Mucosa of rectum (tissue), 2 donors: ENCODE measurements around the gene ASZ1.

Source experiments
- H3K27ac ChIP-seq, 2 donors: one replicate each; pipeline ENCODE4 v1.7.0; 2013; ENCODE audit warnings: inconsistent platforms in 2 of 2, low read depth in 2 of 2, low read length in 2 of 2
- H3K27me3 ChIP-seq, 2 donors: one replicate each; pipeline ENCODE4 v1.7.0; 2013; ENCODE audit warnings: low read length in 2 of 2; ENCODE audit not compliant: control insufficient read depth in 2 of 2, insufficient read depth in 2 of 2
- H3K36me3 ChIP-seq, 2 donors: one replicate each; pipeline ENCODE4 v1.7.0; 2013; ENCODE audit warnings: low read length in 2 of 2; ENCODE audit not compliant: control insufficient read depth in 2 of 2, insufficient read depth in 2 of 2
- H3K4me1 ChIP-seq, 2 donors: one replicate each; pipeline ENCODE4 v1.7.0; 2013; ENCODE audit warnings: low read length in 2 of 2, mild to moderate bottlenecking in 1 of 2; ENCODE audit not compliant: control insufficient read depth in 2 of 2, insufficient read depth in 2 of 2
- H3K4me3 ChIP-seq, 2 donors: one replicate each; pipeline ENCODE4 v1.7.0; 2013; ENCODE audit warnings: low read length in 2 of 2
- H3K9ac ChIP-seq, 2 donors: one replicate each; pipeline ENCODE4 v1.7.0; 2013; ENCODE audit warnings: low read length in 2 of 2, low read depth in 1 of 2, mild to moderate bottlenecking in 1 of 2
- H3K9me3 ChIP-seq, 2 donors: one replicate each; pipeline ENCODE4 v1.7.0; 2013; ENCODE audit warnings: low read length in 2 of 2; ENCODE audit not compliant: control insufficient read depth in 2 of 2
- donor health status: healthy.
- donor health status: Normal muscosa, but diverticular disease.

The ASZ1 gene

DNA sequence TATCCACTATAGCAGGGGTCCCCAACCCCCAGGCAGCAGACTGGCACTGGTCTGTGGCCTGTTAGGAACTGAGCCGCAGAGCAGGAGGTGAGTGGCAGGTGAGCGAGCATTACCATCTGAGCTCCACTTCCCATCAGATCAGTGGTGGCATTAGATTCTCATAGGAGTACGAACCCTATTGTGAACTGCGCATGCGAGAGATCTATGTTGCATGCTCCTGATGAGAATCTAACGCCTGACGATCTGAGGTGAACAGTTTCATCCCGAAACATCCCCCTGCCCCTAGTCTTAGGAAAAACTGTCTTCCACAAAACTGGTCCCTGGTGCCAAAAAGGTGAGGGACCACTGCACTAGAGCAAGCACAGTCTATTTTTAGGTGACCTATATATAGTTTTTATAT is 23.6 kb downstream of the ASZ1 start:
- H3K4me1 ChIP-seq = no peaks in the 10 kb centered on the region
- no peaks in the 10 kb centered on the region for H3K36me3 ChIP-seq
- no peaks in the 10 kb centered on the region for H3K9me3 ChIP-seq
- H3K27ac ChIP-seq = no peak overlapping the region
- H3K4me3 ChIP-seq = no peak overlapping the region
- H3K9ac ChIP-seq = no peak overlapping the region
- H3K27me3 ChIP-seq = no peaks in the 10 kb centered on the region

DNA sequence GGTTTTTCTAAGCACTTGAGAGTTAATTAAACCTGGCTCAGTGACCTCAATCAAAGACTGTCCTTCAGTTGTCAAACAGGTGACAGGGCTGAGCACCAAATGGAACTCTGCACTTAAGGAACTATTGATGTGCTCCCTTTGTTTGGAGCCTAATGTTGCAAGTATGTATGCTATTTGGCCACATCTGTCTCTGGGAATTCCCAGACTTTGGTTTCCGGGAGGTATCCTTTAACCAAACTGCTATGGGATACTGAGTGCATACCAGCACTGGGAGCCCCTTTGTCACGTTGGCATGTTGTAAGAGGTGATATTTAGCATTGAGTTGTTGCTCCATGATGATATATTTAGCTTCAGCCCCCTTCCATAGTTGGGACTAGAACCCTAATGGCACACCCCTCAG is 25.2 kb downstream of the ASZ1 start:
- Histone ChIP-seq H3K27ac (no peak overlapping the region), H3K27me3 (no peaks in the 10 kb centered on the region), H3K36me3 (no peaks in the 10 kb centered on the region), H3K4me3 (no peak overlapping the region), H3K4me1 (no peaks in the 10 kb centered on the region), H3K9ac (no peak overlapping the region), H3K9me3 (no peaks in the 10 kb centered on the region)

DNA sequence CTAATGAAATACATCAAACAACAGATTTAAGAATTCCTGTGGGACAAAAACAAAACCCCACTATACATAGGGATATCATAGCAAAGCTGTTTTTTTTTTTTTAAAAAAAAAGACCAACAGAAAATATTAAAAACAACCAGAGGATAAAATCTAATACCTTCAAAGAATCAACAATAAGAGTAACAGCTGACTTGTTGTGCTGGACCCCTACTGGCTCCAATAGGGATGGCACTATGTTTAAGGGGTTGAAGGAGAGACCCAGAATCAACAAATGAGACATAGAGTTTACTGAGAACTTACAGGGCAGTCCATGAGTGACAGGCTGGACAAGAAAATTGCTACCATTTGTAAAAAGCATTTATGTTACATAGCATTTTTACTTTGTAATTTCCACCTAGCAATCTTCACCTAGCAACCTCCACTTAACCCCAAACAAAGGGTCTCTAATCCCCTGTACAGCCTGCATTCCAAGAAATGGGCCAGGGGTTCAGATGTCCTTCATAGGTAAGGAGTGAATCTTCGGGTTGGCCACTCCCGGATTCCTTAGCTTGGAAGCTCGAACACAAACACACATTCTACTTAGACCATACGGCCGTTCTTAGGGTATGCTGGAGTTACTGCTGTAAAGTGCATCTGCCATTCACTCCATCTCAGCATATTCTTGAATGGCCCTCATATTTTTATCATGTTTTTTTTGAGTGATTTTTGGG is 25.8 kb downstream of the ASZ1 start:
- no peaks in the 10 kb centered on the region for H3K9me3 ChIP-seq
- no peaks in the 10 kb centered on the region for H3K36me3 ChIP-seq
- no peak overlapping the region for H3K9ac ChIP-seq
- H3K27ac ChIP-seq = no peak overlapping the region
- no peak overlapping the region for H3K4me3 ChIP-seq
- H3K27me3 ChIP-seq = no peaks in the 10 kb centered on the region
- no peaks in the 10 kb centered on the region for H3K4me1 ChIP-seq

DNA sequence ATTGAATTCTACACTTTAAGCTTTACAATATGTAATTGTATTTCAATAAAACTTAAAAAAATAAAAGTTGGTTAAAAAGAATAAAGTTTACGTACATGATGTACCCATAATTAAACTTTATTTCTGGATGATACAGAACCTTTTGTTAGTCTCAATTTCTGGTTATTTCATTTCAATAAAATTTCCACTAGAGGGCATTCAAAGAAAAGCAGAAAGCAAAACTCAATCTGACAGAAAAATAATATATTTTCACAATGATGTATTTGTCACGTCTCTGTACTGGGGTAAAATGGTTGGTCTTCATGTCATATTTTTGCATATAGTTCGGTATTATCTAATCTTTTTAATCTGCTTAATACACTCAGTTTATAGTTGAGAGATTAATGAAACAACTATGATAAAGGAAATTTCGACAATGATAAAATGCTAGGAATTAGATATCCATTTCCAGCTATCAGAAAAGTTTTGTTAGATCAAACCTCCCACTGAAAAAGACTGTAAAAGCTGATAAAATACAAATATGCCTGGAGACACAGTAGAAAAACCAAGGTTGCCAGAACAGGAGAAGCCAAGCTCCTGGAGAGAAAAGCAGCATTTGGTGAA is 27.4 kb downstream of the ASZ1 start:
- H3K36me3 ChIP-seq = no peaks in the 10 kb centered on the region
- H3K9ac ChIP-seq = no peak overlapping the region
- H3K4me3 ChIP-seq = no peak overlapping the region
- H3K27ac ChIP-seq = no peak overlapping the region
- no peaks in the 10 kb centered on the region for H3K27me3 ChIP-seq
- H3K4me1 ChIP-seq = no peaks in the 10 kb centered on the region
- H3K9me3 ChIP-seq = no peaks in the 10 kb centered on the region

DNA sequence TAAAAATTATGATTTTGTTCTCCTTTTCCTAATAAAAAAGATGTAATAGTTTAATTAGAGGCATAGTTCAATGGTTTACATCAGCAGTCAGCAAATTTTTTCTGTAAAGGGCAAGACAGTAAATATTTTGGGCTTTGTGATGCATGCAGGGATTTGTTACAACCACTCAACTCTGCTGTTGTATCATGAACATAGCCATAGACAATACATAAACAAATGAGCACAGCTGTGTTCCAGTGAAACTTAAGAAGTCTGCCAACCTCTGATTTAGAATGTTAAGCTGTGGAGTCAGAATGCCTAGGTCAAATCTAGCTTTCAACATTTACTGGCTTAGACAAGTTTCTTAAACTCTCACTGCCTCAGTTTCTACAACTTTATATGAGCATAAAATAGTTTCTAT is 31.6 kb downstream of the ASZ1 start:
- Histone ChIP-seq H3K4me3 (no peak overlapping the region), H3K27me3 (no peaks in the 10 kb centered on the region), H3K9me3 (no peaks in the 10 kb centered on the region), H3K27ac (no peak overlapping the region), H3K36me3 (no peaks in the 10 kb centered on the region), H3K9ac (no peak overlapping the region), H3K4me1 (no peaks in the 10 kb centered on the region)

DNA sequence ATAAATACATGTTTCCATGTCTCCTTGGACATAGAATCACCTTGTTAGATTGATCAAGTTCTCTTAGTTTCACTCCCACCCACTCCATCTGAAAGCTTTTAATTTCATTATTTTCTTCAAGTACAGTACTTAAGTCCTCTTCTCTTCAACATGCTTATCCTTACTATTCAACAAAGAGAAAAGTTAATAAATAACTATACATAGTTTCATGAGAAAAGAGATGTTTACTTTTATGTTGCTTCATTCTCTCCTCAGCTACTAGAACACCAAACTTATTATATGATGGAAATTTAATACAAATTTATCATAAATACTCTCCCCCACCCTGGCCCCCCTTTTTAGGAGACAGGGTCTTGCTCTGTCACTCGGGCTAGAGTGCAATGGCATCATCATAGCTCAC is 33.5 kb downstream of the ASZ1 start:
- no peaks in the 10 kb centered on the region for H3K36me3 ChIP-seq
- no peaks in the 10 kb centered on the region for H3K9me3 ChIP-seq
- no peak overlapping the region for H3K4me3 ChIP-seq
- H3K27ac ChIP-seq = no peak overlapping the region
- H3K27me3 ChIP-seq = no peaks in the 10 kb centered on the region
- no peaks in the 10 kb centered on the region for H3K4me1 ChIP-seq
- H3K9ac ChIP-seq = no peak overlapping the region

DNA sequence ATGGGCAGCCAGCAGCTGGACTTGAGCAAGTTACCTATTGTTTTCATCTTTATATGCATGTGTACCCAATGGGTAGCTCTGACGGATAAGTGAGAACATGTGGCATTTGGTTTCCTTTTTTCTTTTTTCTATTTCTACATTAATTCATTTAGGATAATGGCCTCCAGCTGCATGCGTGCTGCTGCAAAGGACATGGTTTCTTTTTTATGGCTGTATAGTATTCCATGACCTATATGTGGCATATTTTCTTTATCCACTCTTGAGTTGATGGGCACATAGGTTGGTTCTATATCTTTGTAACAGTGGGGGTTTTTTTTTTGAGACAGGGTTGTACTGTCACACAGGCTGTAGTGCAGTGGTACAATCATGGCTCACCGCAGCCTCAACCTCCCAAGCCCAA is 37.4 kb downstream of the ASZ1 start:
- H3K27ac ChIP-seq = no peak overlapping the region
- no peak overlapping the region for H3K4me3 ChIP-seq
- H3K9ac ChIP-seq = no peak overlapping the region
- H3K27me3 ChIP-seq = no peaks in the 10 kb centered on the region
- H3K36me3 ChIP-seq = no peaks in the 10 kb centered on the region
- H3K4me1 ChIP-seq = no peaks in the 10 kb centered on the region
- no peaks in the 10 kb centered on the region for H3K9me3 ChIP-seq

DNA sequence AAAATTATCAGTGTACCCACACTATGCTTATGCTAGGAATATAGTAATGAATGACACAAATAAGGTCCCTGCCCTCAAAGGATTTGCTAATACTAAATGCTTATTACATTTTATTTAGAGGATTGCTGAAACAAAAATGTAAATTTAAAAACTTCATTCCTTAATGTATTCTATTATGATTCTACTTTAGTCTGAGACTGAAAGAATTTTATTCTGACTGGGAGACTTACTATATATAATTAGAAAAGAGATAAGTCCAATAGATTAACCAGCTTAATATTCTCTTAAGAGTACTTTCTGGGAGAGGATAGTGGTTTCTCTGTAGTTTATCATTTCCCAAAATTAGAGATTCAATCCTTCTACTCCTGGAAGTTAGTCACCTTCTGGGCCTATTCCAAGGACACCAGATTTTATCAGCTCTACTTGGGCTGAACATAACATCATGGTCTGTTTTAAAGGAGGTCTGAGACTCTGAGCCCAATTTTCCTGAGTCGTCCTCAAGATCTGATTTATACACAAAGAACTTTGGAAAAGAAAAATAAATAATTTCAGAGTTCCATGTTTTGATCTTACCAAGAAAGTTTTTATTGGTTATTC is 41.1 kb downstream of the ASZ1 start:
- no peaks in the 10 kb centered on the region for H3K4me1 ChIP-seq
- no peak overlapping the region for H3K27ac ChIP-seq
- H3K9ac ChIP-seq = no peak overlapping the region
- H3K9me3 ChIP-seq = no peaks in the 10 kb centered on the region
- H3K36me3 ChIP-seq = no peaks in the 10 kb centered on the region
- no peak overlapping the region for H3K4me3 ChIP-seq
- no peaks in the 10 kb centered on the region for H3K27me3 ChIP-seq

DNA sequence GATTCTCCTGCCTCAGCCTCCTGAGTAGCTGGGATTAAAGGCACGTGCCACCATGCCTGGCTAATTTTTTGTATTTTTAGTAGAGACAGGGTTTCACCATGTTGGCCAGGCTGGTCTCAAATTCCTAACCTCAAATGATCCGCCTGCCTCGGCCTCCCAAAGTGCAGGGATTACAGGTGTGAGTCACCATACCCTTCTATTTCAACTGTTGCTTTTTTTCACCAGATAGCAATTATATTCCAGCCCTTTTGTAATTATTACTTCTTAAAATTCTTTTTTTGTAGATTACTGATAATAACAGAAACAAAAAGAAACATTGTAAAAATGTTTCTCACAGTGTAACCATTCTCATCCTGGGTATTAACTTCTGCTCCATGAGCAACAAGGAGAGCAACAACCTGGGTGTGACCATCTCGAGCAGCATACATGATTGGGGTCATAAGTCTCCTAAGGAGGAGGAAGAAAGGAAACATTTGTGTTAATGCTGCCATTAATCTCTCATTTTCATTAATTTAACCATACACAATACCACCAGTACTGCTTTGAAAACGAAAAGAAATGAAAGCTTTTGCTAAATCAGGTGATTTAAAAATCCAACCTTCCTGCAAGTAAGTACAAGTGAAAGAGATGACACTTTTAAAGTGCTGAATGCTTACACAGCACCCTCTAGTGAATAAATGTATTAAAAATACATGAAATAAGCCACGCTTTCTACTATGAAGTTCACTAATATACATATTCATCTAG is 41.8 kb downstream of the ASZ1 start:
- no peaks in the 10 kb centered on the region for H3K9me3 ChIP-seq
- H3K27me3 ChIP-seq = no peaks in the 10 kb centered on the region
- no peak overlapping the region for H3K27ac ChIP-seq
- H3K36me3 ChIP-seq = no peaks in the 10 kb centered on the region
- peak overlapping the region in 1 of 2 donors; percentile 38 for H3K4me3 ChIP-seq
- H3K9ac ChIP-seq = no peak overlapping the region
- no peaks in the 10 kb centered on the region for H3K4me1 ChIP-seq

DNA sequence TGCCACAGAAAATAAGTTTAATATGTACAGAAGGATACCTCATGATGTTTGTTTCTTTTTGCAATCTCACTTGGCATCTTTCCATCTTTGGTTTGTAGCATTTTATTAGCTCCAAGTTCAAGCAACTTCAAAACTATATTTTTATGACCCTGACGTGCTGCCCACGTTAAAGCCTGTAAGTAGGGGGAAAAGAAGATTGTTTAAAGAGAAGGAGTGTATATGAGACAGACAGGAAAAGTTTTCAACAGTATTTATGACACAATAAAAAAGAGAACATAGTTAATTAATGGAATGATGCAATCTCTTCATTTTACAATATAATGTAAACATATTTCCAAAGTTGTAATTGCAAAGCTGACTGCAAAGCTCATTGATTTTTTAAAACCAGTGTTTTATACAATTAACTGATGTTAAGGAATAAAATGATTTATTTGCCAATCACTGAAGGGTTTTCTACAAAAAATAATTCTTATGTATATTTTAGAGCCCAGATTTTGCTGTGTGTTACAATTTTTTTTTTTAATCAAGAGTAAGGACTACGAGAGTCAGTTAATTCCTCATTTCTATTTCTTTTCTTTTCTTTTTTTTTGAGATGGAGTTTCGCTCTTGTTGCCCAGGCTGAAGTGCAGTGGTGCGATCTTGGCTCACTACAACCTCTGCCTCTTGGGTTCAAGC is 42.5 kb downstream of the ASZ1 start:
- H3K36me3 ChIP-seq = no peaks in the 10 kb centered on the region
- H3K4me3 ChIP-seq = no peak overlapping the region
- no peaks in the 10 kb centered on the region for H3K4me1 ChIP-seq
- no peaks in the 10 kb centered on the region for H3K9me3 ChIP-seq
- H3K9ac ChIP-seq = no peak overlapping the region
- H3K27ac ChIP-seq = no peak overlapping the region
- H3K27me3 ChIP-seq = no peaks in the 10 kb centered on the region
